Activated effector memory CD4-positive, alpha-beta T cell treated with anti-CD3 and anti-CD28 coated beads, Interleukin-2, amount 50 U/mL, for 16 hours (primary cell): ENCODE data around the gene SBSN.

Experiments used
- DNase-seq: peaks from one replicate; pipeline ENCODE4 v3.0.0-alpha.2; 2020

SBSN gene

GRCh38 chr19:35528218-35529038 is at the start of gene SBSN:
Gene SBSN, minus strand, starts transcription at chr19:35528311. Its CDS starts 30 bp downstream, at chr19:35528281.
- no peak for DNase-seq

GRCh38 chr19:35571406-35571965 is 43.4 kb upstream of the SBSN start:
- no peak for DNase-seq

- no peak for DNase-seq
Measured at GRCh38 chr19:35569281-35569781, 41.2 kb upstream of the SBSN start.

- no peak for DNase-seq
Measured at GRCh38 chr19:35566738-35567137, 38.6 kb upstream of the SBSN start.

- DNase-seq: no peak
Measured at GRCh38 chr19:35565016-35565856, 37.1 kb upstream of the SBSN start.

- DNase-seq: no peak
Measured at GRCh38 chr19:35563207-35563829, 35.2 kb upstream of the SBSN start, which contains the start of gene ATP4A. Gene ATP4A, minus strand, starts transcription at chr19:35563658. Its CDS starts 29 bp downstream, at chr19:35563629.

GRCh38 chr19:35562776-35563175 is 34.7 kb upstream of the SBSN start:
- DNase-seq: no peak

GRCh38 chr19:35562336-35562735 is 34.2 kb upstream of the SBSN start:
- DNase-seq: no peak

GRCh38 chr19:35561436-35561835 is 33.3 kb upstream of the SBSN start:
- no peak for DNase-seq

GRCh38 chr19:35560677-35561076 is 32.6 kb upstream of the SBSN start:
- no peak for DNase-seq

GRCh38 chr19:35560271-35560670 is 32.2 kb upstream of the SBSN start:
- no peak for DNase-seq

- DNase-seq: no peak
Measured at GRCh38 chr19:35559781-35560180, 31.7 kb upstream of the SBSN start.

GRCh38 chr19:35559281-35559659 is 31.2 kb upstream of the SBSN start:
- no peak for DNase-seq

GRCh38 chr19:35558400-35559280 is 30.5 kb upstream of the SBSN start:
- no peak for DNase-seq

- DNase-seq: peak; percentile 83
Measured at GRCh38 chr19:35557539-35558399, 29.7 kb upstream of the SBSN start.

GRCh38 chr19:35556846-35557538 is 28.9 kb upstream of the SBSN start:
- no peak for DNase-seq

- DNase-seq: no peak
Measured at GRCh38 chr19:35556025-35556590, 28.0 kb upstream of the SBSN start.

GRCh38 chr19:35555301-35556005 is 27.3 kb upstream of the SBSN start:
- DNase-seq: no peak

- no peak for DNase-seq
Measured at GRCh38 chr19:35554076-35554475, 26.0 kb upstream of the SBSN start.
